Stimulated activated CD4-positive, alpha-beta T cell treated with anti-CD3 and anti-CD28 coated beads, Interleukin-4, amount 100 ng/mL, for 4 hours (primary cell): ENCODE data around the gene SERP2.

ENCODE experiments used
- DNase-seq, 2 experiments: peaks; one replicate each; pipeline ENCODE4 v3.0.0-alpha.2; 2020

The SERP2 gene

DNA sequence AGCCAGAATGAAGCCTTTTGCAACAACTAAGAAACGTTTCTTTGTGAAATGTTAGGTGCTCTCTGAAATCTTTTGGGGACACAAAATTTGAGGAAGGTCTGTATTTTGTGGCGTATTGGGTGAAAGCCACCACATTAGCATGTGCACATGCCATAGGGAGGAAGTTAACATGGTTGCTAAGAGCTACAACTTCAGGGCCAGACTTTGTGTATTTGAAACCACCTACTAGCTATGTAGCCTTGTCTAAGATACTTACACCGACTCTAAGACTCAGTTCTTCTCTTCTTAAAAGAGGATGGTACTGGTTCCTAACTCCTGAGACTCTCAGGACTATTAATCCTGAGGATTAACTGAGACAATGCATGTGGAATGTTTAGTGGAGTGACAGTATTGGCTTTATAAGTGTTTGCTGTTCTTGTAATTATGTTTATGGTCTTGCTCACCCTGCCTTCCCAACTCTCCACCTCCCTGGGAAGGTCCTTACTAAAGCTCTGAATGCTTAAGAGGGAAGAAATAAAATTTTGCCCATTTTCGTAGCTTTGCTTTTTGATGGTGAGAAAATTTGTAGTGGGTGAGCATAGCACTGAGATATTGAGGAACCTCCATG lies 15.5 kb downstream of the SERP2 start:
- DNase-seq, result no peak

DNA sequence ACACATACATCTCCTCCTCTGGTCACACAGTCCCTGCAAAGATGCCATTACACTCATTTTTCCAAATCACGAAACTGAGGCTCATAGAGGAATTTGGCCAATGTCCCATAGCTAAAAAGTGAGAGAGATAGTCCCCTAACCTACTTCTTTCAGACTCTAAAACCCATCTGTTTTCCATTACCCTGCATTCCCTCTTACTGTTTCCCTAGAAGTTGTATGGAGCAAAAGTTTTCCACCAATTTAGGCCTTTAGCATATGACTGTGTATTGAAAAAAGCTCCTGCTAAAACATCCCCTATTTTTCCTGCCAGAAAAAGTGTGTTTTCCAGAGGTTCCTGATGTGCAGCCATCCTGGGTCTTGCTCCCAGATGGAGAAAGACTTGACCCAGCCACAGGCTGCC lies 16.3 kb downstream of the SERP2 start:
- DNase-seq, result no peak

- DNase-seq, result no peak
These were observed 19.8 kb downstream of the SERP2 start for GRCh38 chr13:44393391-44393790.

DNA sequence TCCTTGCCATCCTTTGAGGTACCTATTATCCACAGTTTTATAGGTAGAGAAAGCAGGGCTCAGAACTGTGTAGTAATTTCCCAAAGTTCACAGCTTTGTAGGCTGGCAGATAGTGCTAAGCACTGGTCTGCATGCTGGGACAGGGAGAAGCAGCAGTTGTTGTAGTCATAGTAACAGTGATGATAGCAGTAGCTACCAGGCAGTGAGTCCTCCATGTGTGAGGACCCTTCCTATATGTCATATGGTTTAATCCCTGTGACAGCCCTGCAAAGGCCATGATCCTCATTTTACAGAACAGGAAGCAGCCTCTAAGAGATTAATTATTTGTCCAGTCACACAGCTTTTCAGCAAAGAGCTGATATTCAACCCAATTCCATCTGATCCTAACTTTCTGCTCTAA lies 21.0 kb downstream of the SERP2 start:
- DNase-seq, result no peak

GRCh38 chr13:44395976-44396694 lies 22.5 kb downstream of the SERP2 start:
- DNase-seq, result no peak

DNA sequence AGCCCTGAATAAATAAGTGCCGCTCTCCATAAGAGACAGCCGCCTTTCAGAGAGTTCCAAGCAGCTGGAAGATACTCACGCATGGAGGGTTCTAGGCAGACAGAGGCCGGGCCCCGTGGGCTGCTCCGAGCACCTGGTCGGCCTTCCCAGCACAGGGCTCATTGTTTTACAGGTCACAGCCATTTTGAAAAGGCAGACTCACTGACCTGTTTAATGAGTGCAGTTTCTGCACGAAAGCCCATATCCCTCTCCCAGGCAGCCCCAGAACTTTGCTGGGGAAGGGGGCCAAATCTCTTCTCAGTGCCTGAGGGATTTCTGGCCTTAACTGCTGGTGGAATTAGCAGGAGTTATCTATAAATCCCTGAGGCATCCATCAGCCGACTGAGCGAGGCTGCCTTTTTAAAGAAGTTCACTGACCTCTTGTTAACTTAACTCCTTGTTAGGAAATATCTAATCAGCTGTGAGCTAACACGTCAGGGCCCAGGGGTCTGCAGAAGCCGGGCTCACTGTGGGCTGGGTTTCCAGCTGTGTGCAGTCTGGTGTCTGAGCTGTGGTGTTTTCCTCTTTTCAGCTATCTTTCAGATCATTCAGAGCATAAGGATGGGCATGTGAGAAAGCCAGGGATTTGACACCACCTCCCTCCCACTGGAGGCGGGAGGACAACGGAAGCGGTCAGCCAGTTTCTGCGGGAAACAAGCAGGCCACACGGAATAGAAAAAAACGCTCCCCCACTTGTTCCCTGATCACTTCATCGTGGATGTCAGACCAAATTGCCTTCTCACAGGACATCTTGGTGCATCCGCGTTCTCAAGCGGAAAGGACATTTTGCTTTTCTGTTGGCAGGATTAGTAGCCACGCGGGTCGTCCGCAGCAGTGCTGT lies 23.3 kb downstream of the SERP2 start:
- DNase-seq, result no peak

DNA sequence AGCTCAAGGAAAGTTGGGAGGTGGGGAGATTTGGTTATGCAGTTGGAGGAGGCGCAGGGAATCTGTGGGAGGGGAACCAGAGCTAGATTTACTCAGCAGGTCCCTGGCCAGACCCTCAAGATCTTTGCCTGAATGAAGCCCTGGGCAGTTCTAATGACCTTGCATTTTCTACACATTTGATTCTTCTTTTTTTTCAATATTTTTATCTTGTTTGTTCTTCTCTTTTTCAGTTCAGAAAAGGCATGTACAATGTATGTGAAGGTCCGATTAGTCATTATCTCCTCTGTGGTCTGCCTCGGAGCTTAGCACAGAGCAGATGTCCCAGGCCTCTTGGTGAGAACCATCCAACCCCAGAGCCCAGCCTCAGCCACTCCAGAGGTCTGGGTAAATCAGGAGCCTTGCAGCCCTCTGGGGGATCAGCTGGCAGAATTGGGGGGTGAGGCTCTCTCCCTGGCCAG lies 24.2 kb downstream of the SERP2 start:
- DNase-seq, result no peak

DNA sequence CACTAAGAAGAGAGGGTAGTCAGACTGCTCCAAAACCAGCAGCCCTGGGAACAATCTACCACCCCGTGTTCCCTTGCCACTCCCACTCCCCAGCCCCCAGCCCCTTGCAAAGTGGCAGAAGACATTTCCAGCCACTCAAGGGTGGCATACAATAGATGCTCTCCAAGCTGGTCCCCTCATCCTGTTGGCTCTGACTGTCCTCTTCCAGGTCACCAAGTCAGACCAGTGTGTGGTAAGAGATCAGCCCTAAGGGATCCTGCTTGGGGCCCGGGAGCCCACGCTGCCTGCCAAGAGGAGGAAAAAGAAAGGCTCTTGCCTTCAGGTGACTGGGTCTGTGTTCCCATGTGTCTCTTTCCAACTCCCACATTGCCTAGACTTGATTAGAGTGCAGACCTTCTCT lies 25.0 kb downstream of the SERP2 start:
- DNase-seq, result no peak

- DNase-seq, result no peak
These were observed 25.4 kb downstream of the SERP2 start for GRCh38 chr13:44399074-44399473.

- no peak for DNase-seq
These were observed 27.1 kb downstream of the SERP2 start for GRCh38 chr13:44400736-44401135.

GRCh38 chr13:44401577-44401976 lies 28.0 kb downstream of the SERP2 start:
- DNase-seq, result no peak

DNA sequence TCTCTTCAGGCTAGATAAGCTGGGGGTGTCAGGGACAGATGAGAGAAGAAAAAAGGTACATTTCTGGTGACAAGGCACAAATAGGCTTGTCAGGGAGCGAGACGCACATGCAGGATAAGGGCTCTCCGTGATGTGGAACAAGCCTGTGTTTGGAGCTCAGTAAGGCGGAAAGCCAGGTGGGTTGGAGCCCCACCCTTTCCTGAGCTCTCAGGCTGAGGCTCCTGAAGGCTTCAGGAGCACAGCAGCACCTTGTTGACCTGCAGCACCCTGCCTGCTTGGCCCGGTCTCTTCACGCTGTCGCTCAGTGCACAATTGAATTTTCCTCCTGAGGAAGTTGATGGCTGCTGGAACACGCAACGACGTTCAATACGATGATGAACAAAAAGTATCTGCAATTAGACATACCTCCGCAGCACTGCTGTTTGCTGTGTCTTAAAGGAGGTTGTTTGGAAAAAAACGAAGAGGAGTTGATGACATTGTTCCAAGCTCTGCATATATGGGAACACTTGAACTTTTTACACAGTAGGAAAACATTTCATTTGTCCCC lies 29.3 kb downstream of the SERP2 start:
- no peak for DNase-seq

DNA sequence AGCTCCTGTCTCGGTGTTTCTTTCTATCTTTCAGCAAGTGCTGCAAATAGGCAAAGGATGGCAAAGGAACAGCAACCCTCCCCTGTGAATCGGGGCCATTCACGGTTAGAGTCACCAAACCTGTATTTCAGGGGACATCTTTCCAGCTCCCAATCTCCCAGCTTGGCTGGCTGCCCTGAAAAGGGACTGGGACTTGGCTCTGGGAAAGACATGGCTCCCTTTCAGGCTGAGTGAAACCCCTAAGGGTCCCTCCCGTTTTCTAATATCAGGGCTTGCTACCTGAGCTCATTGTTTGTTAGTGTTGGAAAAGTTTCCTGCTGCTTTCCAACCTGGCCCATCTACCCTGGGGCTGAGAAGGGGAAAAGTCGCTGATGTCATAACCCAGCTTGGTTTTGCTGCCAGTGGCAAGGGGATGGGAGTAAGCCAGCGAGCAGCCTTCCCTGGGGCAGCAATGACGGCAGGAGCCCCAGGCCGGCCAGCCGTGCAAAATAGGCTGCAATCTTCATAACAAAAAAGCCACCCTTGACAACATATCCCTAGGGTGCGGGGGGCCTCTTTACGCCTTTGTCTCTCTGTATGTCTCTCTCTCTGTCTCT lies 29.9 kb downstream of the SERP2 start:
- DNase-seq, result no peak

GRCh38 chr13:44404261-44405132 lies 30.9 kb downstream of the SERP2 start:
- no peak for DNase-seq

GRCh38 chr13:44406617-44407016 lies 33.0 kb downstream of the SERP2 start:
- no peak for DNase-seq

DNA sequence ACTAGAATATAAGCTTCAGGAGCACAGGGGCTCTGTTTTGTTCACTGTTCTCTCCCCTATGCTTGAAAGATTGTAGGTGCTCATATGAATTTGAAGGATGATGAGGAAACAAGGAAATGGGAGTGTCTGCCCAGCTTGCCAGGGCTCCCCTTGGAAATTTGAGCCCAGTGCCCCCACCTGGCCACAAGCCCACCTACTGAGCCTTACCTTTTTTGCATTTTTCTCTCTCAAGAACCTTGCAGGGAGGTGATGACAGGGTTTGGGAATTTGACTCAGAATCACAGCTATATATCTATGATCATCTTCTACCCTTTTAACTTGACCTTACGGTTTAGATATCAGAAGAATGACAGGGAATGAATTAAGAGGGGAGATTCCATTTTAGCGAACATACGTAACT lies 33.8 kb downstream of the SERP2 start:
- DNase-seq, result no peak

DNA sequence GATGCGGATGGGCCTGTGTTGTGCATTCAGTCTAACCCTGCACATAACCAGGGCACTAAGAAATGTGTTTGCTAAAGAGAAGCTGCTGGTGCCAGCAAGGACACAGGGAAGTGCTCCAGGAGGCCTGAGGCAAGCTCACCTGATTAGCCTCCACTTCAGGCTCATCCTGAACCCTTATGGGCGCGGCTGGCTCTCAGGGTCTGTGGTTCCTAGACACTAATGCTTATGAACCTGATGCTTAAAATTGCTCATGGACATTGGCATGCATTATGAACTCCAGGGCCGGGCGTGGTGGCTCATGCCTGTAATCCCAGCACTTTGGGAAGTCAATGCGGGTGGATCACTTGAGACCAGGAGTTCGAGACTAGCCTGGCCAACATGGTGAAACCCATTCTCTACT lies 34.3 kb downstream of the SERP2 start:
- DNase-seq, result no peak

DNA sequence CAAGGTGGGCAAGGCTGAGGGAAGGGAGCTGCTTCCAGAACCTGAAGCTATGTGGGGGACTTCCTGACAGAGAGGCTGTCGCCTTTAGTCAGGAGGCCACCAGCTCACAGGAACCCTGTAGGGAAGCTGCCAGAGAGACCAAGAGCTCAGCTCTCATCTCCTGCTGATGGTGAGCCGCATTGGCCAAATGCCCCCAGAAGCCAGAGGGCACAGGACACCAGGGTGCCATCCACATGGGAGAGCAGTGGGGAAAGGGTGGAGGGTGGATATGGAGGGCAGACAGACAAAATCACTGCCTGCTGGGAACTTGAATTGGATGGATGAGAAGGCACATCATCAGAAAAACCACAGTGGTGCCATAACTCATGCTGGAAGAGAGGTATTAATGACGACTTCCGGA lies 36.0 kb downstream of the SERP2 start:
- no peak for DNase-seq

- DNase-seq, result no peak
These were observed 36.8 kb downstream of the SERP2 start for GRCh38 chr13:44410328-44410859.

GRCh38 chr13:44411841-44412240 lies 38.2 kb downstream of the SERP2 start:
- no peak for DNase-seq

DNA sequence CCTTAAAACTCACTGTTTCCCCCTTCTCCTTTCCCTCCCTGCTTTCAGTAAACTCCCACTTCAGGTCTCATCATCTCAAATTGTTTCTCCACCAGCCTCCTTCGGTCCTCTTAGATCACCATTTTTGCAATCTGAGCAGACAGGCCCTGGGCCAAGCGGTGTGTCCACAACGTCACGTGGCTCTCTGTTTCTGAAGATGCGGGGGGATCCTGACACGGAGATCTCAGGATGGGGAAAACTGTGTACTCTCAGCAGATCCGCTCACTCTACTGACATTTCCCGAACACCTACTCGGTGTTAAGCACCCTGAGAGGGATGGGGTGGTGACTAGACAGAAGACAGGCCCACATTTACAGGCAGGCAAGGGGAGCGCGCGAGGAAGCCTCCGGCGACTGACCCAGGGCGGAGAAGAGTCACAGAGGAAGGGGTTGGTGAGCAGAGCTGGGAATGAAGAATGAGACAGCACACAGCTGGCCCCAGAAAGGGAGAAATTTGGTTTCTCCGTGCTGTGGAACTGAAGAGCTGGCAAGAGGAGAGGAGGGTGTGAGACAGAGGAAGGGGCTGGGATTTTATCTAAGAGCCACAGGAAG lies 38.8 kb downstream of the SERP2 start:
- no peak for DNase-seq
